HepG2 (cell line): ENCODE results near the gene SPTBN2. TPM values are rescaled to one million over a fixed set of nuclear protein-coding genes. Genes with fewer than 3 reads are reported as not detected.

Experiments used
- AFF4 ChIP-seq: sonication (generic); formaldehyde crosslinking; IDR thresholded peaks from 2 replicates; pipeline ENCODE4 v1.4.0; 2020; ENCODE audit warnings: missing genetic modification reagents
- DR1 ChIP-seq: sonication (generic); formaldehyde crosslinking; IDR thresholded peaks from 2 replicates; pipeline ENCODE4 v1.8.0; 2021; ENCODE audit warnings: mild to moderate bottlenecking, missing genetic modification reagents, inconsistent platforms
- GATAD1 ChIP-seq: IDR thresholded peaks from 2 replicates; pipeline ENCODE4 v1.6.1; 2016; ENCODE audit warnings: missing genetic modification reagents, missing compliant biosample characterization
- GMEB1 ChIP-seq: sonication (generic); formaldehyde crosslinking; IDR thresholded peaks from 2 replicates; pipeline ENCODE4 v1.5.1; 2020; ENCODE audit warnings: missing genetic modification reagents, mild to moderate bottlenecking, borderline replicate concordance
- GPN1 ChIP-seq: sonication (generic); formaldehyde crosslinking; IDR thresholded peaks from 2 replicates; pipeline ENCODE4 v1.5.1; 2020; ENCODE audit warnings: missing genetic modification reagents, borderline replicate concordance
- GZF1 ChIP-seq: sonication (generic); formaldehyde crosslinking; IDR thresholded peaks from 2 replicates; pipeline ENCODE4 v1.5.1; 2020; ENCODE audit warnings: mild to moderate bottlenecking, missing genetic modification reagents
- IKZF1 ChIP-seq: fragments of 450-650 bp; IDR thresholded peaks from 2 replicates; pipeline ENCODE4 v1.7.1; 2016
- KLF12 ChIP-seq: sonication (generic); formaldehyde crosslinking; IDR thresholded peaks from 2 replicates; pipeline ENCODE4 v1.4.0; 2020; ENCODE audit warnings: missing genetic modification reagents, borderline replicate concordance
- MXI1 ChIP-seq: IDR thresholded peaks from 3 replicates; pipeline ENCODE4 v1.6.1; 2012; ENCODE audit warnings: low read depth, low read length, inconsistent platforms, borderline replicate concordance
- NFATC3 ChIP-seq: sonication (generic); formaldehyde crosslinking; IDR thresholded peaks from 2 replicates; pipeline ENCODE4 v1.5.1; 2020; ENCODE audit warnings: mild to moderate bottlenecking, missing genetic modification reagents
- PHF8 ChIP-seq: sonication (generic); formaldehyde crosslinking; IDR thresholded peaks from 2 replicates; pipeline ENCODE4 v1.5.0; 2020; ENCODE audit warnings: missing genetic modification reagents
- POLR2G ChIP-seq: fragments of 200-400 bp; formaldehyde crosslinking; IDR thresholded peaks from 2 replicates; pipeline ENCODE4 v1.6.1; 2018; ENCODE audit warnings: mild to moderate bottlenecking, low read depth, low read length, moderate library complexity
- ZBTB20 ChIP-seq: sonication (generic); formaldehyde crosslinking; IDR thresholded peaks from 2 replicates; pipeline ENCODE4 v1.8.1; 2023; ENCODE audit warnings: missing genetic modification reagents, low read depth, mild to moderate bottlenecking, borderline replicate concordance
- ZNF235 ChIP-seq: sonication (generic); formaldehyde crosslinking; IDR thresholded peaks from 2 replicates; pipeline ENCODE4 v1.8.1; 2023; ENCODE audit warnings: mild to moderate bottlenecking, missing genetic modification reagents, borderline replicate concordance
- ZNF660 ChIP-seq: sonication (generic); formaldehyde crosslinking; IDR thresholded peaks from 2 replicates; pipeline ENCODE4 v1.5.1; 2020; ENCODE audit warnings: mild to moderate bottlenecking, low read depth, missing genetic modification reagents, borderline replicate concordance
- polyA plus RNA-seq, 8 experiments: library from polyadenylated mRNA; depleted of rRNA in 3 of 8; stranded (reverse) in 7 of 8; unstranded in 1 of 8; fragments of >200 nt; fragmentation: Illumina TruSeq in 4 of 8; extraction: Trizol in 4 of 8; gene quantifications; 2 replicates each; pipeline versions ENCODE4 v1.2.1 to v1.2.3, GENCODE V29; 2011 to 2016; ENCODE audit warnings: low read depth in 4 of 8, missing spikeins in 1 of 8, mixed read lengths in 1 of 8; ENCODE audit not compliant: insufficient read depth in 1 of 8
- total RNA-seq, 5 experiments: library from RNA; depleted of rRNA; stranded (reverse); fragments of >200 nt; fragmentation: Illumina TruSeq; extraction: Trizol; gene quantifications; 2 replicates each; pipeline ENCODE4 v1.2.3, GENCODE V29; 2016; ENCODE audit warnings: low read depth in 1 of 5
- TF ChIP-seq, protein P1 (sequence below), 2 experiments: sonication (generic) in 1 of 2; formaldehyde crosslinking in 1 of 2; IDR thresholded peaks; 2 replicates each; pipeline versions ENCODE4 v1.4.0 to v1.6.1; 2016 to 2020; ENCODE audit warnings: borderline replicate concordance in 1 of 2, low read depth in 1 of 2, mild to moderate bottlenecking in 1 of 2, missing genetic modification reagents in 1 of 2
- TF ChIP-seq, protein P2 (sequence below): sonication (generic); formaldehyde crosslinking; IDR thresholded peaks from 2 replicates; pipeline ENCODE4 v1.5.1; 2020; ENCODE audit warnings: missing genetic modification reagents, mild to moderate bottlenecking, borderline replicate concordance

SPTBN2 gene
- total and polyA plus RNA-seq, 2 of the 13 experiments (the other 11 are each of a cell fraction or from before 2014, with no cell fraction given) = 0.65 to 4.0 TPM

- TF ChIP-seq, protein P1, sequence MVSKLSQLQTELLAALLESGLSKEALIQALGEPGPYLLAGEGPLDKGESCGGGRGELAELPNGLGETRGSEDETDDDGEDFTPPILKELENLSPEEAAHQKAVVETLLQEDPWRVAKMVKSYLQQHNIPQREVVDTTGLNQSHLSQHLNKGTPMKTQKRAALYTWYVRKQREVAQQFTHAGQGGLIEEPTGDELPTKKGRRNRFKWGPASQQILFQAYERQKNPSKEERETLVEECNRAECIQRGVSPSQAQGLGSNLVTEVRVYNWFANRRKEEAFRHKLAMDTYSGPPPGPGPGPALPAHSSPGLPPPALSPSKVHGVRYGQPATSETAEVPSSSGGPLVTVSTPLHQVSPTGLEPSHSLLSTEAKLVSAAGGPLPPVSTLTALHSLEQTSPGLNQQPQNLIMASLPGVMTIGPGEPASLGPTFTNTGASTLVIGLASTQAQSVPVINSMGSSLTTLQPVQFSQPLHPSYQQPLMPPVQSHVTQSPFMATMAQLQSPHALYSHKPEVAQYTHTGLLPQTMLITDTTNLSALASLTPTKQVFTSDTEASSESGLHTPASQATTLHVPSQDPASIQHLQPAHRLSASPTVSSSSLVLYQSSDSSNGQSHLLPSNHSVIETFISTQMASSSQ (IDR thresholded peaks at IDR 0.05; ENCODE audit: low read depth) = no peak
- TF ChIP-seq, protein P1 (CRISPR knock-in tag; IDR thresholded peaks at IDR 0.05; ENCODE audit: borderline replicate concordance) = peak; percentile 42; the same call in 1 of the 2 replicates
- no peak for TF ChIP-seq AFF4 (CRISPR knock-in tag)
- TF ChIP-seq ZNF235 = no peak
- no peak for TF ChIP-seq GPN1
- TF ChIP-seq PHF8 (CRISPR knock-in tag) = 0 out of 2 replicates have a peak, but pooled peaks have one; percentile 24
- TF ChIP-seq IKZF1 = no peak
- TF ChIP-seq, protein P2, sequence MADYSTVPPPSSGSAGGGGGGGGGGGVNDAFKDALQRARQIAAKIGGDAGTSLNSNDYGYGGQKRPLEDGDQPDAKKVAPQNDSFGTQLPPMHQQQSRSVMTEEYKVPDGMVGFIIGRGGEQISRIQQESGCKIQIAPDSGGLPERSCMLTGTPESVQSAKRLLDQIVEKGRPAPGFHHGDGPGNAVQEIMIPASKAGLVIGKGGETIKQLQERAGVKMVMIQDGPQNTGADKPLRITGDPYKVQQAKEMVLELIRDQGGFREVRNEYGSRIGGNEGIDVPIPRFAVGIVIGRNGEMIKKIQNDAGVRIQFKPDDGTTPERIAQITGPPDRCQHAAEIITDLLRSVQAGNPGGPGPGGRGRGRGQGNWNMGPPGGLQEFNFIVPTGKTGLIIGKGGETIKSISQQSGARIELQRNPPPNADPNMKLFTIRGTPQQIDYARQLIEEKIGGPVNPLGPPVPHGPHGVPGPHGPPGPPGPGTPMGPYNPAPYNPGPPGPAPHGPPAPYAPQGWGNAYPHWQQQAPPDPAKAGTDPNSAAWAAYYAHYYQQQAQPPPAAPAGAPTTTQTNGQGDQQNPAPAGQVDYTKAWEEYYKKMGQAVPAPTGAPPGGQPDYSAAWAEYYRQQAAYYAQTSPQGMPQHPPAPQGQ (CRISPR knock-in tag) = no peak
- no peak for TF ChIP-seq NFATC3 (CRISPR knock-in tag)
- TF ChIP-seq KLF12 (CRISPR knock-in tag) = no peak
- TF ChIP-seq MXI1 = no peak; the same call in 2 of the 3 replicates
- TF ChIP-seq DR1 = no peak
- no peak for TF ChIP-seq GZF1 (CRISPR knock-in tag)
- no peak for TF ChIP-seq POLR2G
- TF ChIP-seq ZBTB20 (CRISPR knock-in tag) = 0 out of 2 replicates have a peak, but pooled peaks have one; percentile 53
- TF ChIP-seq GMEB1 (CRISPR knock-in tag) = peak; percentile 44; the same call in 1 of the 2 replicates
- TF ChIP-seq GATAD1 (CRISPR knock-in tag) = peak; percentile 63; the same call in 1 of the 2 replicates
- TF ChIP-seq ZNF660 = no peak
Observed at GRCh38 chr11:66694732-66695207, 34.2 kb downstream of the SPTBN2 start (continued).
